ENCODE data around the gene PRKN. TPM values are rescaled to one million over a fixed set of nuclear protein-coding genes. Genes with fewer than 3 reads are reported as not detected.

PRKN gene
- total and polyA plus RNA-seq, 5 donors from 2014 or later: 0.24 to 3.7 (median 2.5) TPM

DNA sequence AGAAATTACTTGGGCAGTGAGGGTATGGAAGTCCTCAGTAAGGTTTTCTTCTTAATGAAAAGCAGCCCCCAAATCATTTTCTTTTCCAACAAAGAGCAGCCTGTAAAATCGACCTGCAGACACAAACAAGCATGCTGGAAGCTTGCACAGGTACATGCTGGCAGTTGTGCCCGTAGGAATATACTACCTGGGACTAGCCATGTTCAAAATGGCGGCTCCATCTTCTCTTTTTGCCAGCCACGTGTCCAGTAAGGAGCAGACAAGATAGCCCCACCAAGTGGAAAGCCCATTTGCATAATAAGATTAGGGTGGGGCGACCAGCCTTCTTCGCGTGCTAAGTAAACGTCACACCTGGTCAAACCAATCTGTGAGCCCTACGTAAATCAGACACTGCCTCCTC, 1194.3 kb downstream of the PRKN start:
- H3K4me3 ChIP-seq (ENCODE audit: low read depth, low read length): no peak overlapping the region
- Mint-ChIP-seq H3K36me3 (no peaks in the 10 kb centered on the region), H3K4me1 (no peaks in the 10 kb centered on the region), H3K27ac (no peak overlapping the region), H3K9me3 (peaks cover 0 to 3% (median 0%) of the 10 kb centered on the region in 7 donors), H3K4me3 (no peak overlapping the region), H3K27me3 (no peaks in the 10 kb centered on the region)
- no peak for ATAC-seq (ENCODE audit: low read depth in 2 of 2)
- no peaks in the 10 kb centered on the region for H3K9me3 ChIP-seq (ENCODE audit: control insufficient read depth in 2 of 2, low read length in 2 of 2)
- DNase-seq: no peak
- H3K36me3 ChIP-seq (ENCODE audit: control insufficient read depth, insufficient read depth, low read length): no peaks in the 10 kb centered on the region
- H3K4me1 ChIP-seq (ENCODE audit: control insufficient read depth, insufficient read depth, low read length, poor library complexity, severe bottlenecking): no peaks in the 10 kb centered on the region
- H3K27me3 ChIP-seq (ENCODE audit: control insufficient read depth, insufficient read depth, low read length): no peaks in the 10 kb centered on the region
- no peak overlapping the region for H3K27ac ChIP-seq (ENCODE audit: insufficient read depth, low read length, poor library complexity, severe bottlenecking)

DNA sequence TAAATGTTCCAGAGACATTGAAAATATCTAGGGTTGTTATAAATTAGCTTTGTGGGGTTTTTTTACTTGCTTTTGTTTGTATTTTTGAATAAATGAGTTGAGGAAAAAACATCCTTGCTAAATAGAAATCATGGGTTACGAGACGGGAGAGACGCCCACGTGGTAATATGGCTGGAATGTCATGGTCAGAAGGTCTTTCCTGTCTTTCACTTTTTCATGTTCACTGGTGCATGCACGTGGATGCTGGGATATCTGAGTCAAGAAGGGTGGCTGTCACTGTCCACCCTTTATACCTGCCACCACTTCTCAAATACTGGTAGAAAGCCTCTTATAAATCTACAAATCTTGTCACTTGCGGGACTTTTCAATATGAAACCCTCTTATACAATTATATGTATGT, 1195.0 kb downstream of the PRKN start:
- Histone ChIP-seq H3K27me3 (ENCODE audit: control insufficient read depth, insufficient read depth, low read length) (no peaks in the 10 kb centered on the region), H3K9me3 (ENCODE audit: control insufficient read depth in 2 of 2, low read length in 2 of 2) (no peaks in the 10 kb centered on the region), H3K27ac (ENCODE audit: insufficient read depth, low read length, poor library complexity, severe bottlenecking) (no peak overlapping the region), H3K4me1 (ENCODE audit: control insufficient read depth, insufficient read depth, low read length, poor library complexity, severe bottlenecking) (no peaks in the 10 kb centered on the region), H3K36me3 (ENCODE audit: control insufficient read depth, insufficient read depth, low read length) (no peaks in the 10 kb centered on the region), H3K4me3 (ENCODE audit: low read depth, low read length) (no peak overlapping the region)
- Mint-ChIP-seq H3K4me3 (no peak overlapping the region), H3K36me3 (no peaks in the 10 kb centered on the region), H3K27ac (no peak overlapping the region), H3K27me3 (no peaks in the 10 kb centered on the region), H3K9me3 (peaks cover 0 to 3% (median 0%) of the 10 kb centered on the region in 7 donors), H3K4me1 (no peaks in the 10 kb centered on the region)
- ATAC-seq (ENCODE audit: low read depth in 2 of 2) (no peak), DNase-seq (no peak)

DNA sequence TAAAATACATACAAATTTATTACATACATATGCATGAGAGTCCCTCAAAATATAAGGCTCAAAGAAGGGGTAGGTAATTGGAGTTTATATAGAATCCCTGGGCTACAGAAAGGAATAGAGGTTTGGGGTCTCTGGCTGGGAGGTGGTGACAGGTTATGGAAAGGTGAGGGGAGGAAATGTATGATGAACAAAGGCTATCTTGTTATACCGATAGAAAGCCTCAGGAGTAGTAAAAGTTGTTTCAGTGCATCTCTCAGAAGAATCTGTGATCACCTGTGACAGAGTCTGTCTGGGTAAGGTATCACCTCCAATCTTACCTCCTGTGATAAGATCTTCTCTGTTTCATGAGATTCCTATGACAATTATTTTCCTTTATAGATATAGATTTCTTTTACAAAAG, 1200.8 kb downstream of the PRKN start:
- no peaks in the 10 kb centered on the region for H3K4me1 Mint-ChIP-seq
- no peak overlapping the region for H3K4me3 ChIP-seq (ENCODE audit: low read depth, low read length)
- no peaks in the 10 kb centered on the region for H3K4me1 ChIP-seq (ENCODE audit: control insufficient read depth, insufficient read depth, low read length, poor library complexity, severe bottlenecking)
- no peaks in the 10 kb centered on the region for H3K36me3 ChIP-seq (ENCODE audit: control insufficient read depth, insufficient read depth, low read length)
- no peak overlapping the region for H3K27ac Mint-ChIP-seq
- H3K9me3 Mint-ChIP-seq: no peaks in the 10 kb centered on the region
- ATAC-seq (ENCODE audit: low read depth in 2 of 2) (no peak), DNase-seq (no peak)
- H3K27ac ChIP-seq (ENCODE audit: insufficient read depth, low read length, poor library complexity, severe bottlenecking): no peak overlapping the region
- H3K4me3 Mint-ChIP-seq: no peak overlapping the region
- no peaks in the 10 kb centered on the region for H3K9me3 ChIP-seq (ENCODE audit: control insufficient read depth in 2 of 2, low read length in 2 of 2)
- no peaks in the 10 kb centered on the region for H3K27me3 Mint-ChIP-seq
- H3K36me3 Mint-ChIP-seq: no peaks in the 10 kb centered on the region
- H3K27me3 ChIP-seq (ENCODE audit: control insufficient read depth, insufficient read depth, low read length): no peaks in the 10 kb centered on the region

DNA sequence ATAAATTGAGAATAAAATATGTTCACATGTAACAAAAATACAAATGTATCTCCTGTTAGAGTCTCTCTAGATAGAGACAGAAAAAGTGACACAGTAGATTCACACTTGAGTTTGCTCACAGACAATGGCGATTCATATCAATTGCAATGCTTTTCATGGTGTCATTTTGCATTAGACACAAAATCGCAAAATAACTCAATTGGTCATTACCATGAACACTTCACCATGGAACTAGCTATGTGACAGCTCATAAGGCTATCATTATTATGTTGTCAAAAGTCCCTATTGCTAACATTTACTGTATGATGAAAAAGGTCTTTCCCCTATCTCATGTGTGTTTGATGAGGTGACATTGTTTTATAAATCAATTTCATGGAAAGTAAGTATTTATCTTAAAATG, 1204.2 kb downstream of the PRKN start:
- Histone ChIP-seq H3K27ac (ENCODE audit: insufficient read depth, low read length, poor library complexity, severe bottlenecking) (no peak overlapping the region), H3K9me3 (ENCODE audit: control insufficient read depth in 2 of 2, low read length in 2 of 2) (no peaks in the 10 kb centered on the region), H3K27me3 (ENCODE audit: control insufficient read depth, insufficient read depth, low read length) (no peaks in the 10 kb centered on the region), H3K36me3 (ENCODE audit: control insufficient read depth, insufficient read depth, low read length) (no peaks in the 10 kb centered on the region), H3K4me1 (ENCODE audit: control insufficient read depth, insufficient read depth, low read length, poor library complexity, severe bottlenecking) (no peaks in the 10 kb centered on the region), H3K4me3 (ENCODE audit: low read depth, low read length) (no peak overlapping the region)
- DNase-seq (no peak), ATAC-seq (ENCODE audit: low read depth in 2 of 2) (no peak)
- H3K9me3 Mint-ChIP-seq: peaks cover 0 to 5% (median 0%) of the 10 kb centered on the region in 7 donors
- H3K4me1 Mint-ChIP-seq: no peaks in the 10 kb centered on the region
- no peak overlapping the region for H3K27ac Mint-ChIP-seq
- H3K27me3 Mint-ChIP-seq: no peaks in the 10 kb centered on the region
- H3K4me3 Mint-ChIP-seq: no peak overlapping the region
- H3K36me3 Mint-ChIP-seq: no peaks in the 10 kb centered on the region

DNA sequence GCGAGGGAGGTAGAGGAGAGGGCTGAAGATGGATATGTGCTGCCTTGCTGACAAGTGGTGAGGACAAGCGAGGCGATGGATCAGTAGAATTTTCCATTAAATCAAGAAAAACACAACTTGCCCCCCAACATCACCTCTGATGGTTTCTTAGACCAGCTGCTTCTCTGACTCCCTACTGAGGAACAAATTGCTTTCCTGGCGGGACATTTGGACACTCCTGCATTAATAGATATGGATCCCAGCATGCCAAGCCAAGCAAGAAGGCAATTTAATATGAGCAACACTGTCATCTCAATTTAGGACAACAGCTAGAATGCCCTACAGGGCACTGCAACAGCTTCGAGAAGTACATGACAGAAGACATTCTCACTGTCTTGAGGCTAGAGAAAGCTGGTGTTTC, 1205.3 kb downstream of the PRKN start:
- no peaks in the 10 kb centered on the region for H3K36me3 Mint-ChIP-seq
- no peak overlapping the region for H3K4me3 Mint-ChIP-seq
- Histone ChIP-seq H3K36me3 (ENCODE audit: control insufficient read depth, insufficient read depth, low read length) (no peaks in the 10 kb centered on the region), H3K4me1 (ENCODE audit: control insufficient read depth, insufficient read depth, low read length, poor library complexity, severe bottlenecking) (no peaks in the 10 kb centered on the region), H3K4me3 (ENCODE audit: low read depth, low read length) (no peak overlapping the region), H3K27ac (ENCODE audit: insufficient read depth, low read length, poor library complexity, severe bottlenecking) (no peak overlapping the region), H3K9me3 (ENCODE audit: control insufficient read depth in 2 of 2, low read length in 2 of 2) (no peaks in the 10 kb centered on the region), H3K27me3 (ENCODE audit: control insufficient read depth, insufficient read depth, low read length) (no peaks in the 10 kb centered on the region)
- no peaks in the 10 kb centered on the region for H3K27me3 Mint-ChIP-seq
- H3K9me3 Mint-ChIP-seq: peaks cover 0 to 5% (median 0%) of the 10 kb centered on the region in 7 donors
- no peaks in the 10 kb centered on the region for H3K4me1 Mint-ChIP-seq
- DNase-seq: no peak
- H3K27ac Mint-ChIP-seq: no peak overlapping the region
- ATAC-seq (ENCODE audit: low read depth in 2 of 2): no peak

DNA sequence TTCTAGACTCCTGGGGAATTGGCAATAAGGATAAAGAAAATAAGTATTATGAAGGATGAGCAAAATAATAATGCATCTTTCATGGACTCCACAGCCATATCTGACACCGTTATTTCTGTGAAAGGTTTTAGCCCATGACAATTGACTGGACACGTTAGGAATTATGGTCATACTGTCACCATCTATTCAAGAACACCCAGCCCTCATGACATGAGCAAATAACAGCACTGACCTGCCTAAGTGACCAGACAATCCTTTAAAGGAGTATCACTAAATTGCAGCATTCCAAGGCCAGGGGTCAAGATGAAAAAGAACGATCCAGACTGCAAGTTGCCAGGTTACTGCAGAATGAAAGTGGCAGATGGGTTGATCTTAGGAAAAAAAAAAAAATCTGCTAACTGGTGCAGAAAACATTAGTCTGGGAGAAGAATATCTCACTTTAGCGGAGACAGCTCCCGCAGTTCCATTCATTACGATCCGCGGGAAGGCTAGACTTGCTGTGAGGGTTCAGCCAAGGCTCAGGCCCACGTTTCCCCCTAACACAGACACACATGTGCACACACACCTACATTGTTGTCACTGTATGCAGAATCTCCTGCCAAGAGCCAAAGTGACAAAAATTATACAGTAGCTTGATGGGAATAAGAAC, 1216.0 kb downstream of the PRKN start:
- no peak overlapping the region for H3K4me3 ChIP-seq (ENCODE audit: low read depth, low read length)
- no peaks in the 10 kb centered on the region for H3K4me1 ChIP-seq (ENCODE audit: control insufficient read depth, insufficient read depth, low read length, poor library complexity, severe bottlenecking)
- no peaks in the 10 kb centered on the region for H3K36me3 ChIP-seq (ENCODE audit: control insufficient read depth, insufficient read depth, low read length)
- H3K27ac Mint-ChIP-seq: peak overlapping the region in 1 of 3 donors; percentile 43
- no peaks in the 10 kb centered on the region for H3K9me3 ChIP-seq (ENCODE audit: control insufficient read depth in 2 of 2, low read length in 2 of 2)
- ATAC-seq (ENCODE audit: low read depth in 2 of 2) (no peak), DNase-seq (no peak)
- no peaks in the 10 kb centered on the region for H3K4me1 Mint-ChIP-seq
- peaks cover 5% of the 10 kb centered on the region for H3K27me3 Mint-ChIP-seq
- H3K9me3 Mint-ChIP-seq: peaks cover 0 to 6% (median 3%) of the 10 kb centered on the region in 7 donors
- H3K4me3 Mint-ChIP-seq: no peak overlapping the region
- no peak overlapping the region for H3K27ac ChIP-seq (ENCODE audit: insufficient read depth, low read length, poor library complexity, severe bottlenecking)
- no peaks in the 10 kb centered on the region for H3K36me3 Mint-ChIP-seq
- H3K27me3 ChIP-seq (ENCODE audit: control insufficient read depth, insufficient read depth, low read length): no peaks in the 10 kb centered on the region

DNA sequence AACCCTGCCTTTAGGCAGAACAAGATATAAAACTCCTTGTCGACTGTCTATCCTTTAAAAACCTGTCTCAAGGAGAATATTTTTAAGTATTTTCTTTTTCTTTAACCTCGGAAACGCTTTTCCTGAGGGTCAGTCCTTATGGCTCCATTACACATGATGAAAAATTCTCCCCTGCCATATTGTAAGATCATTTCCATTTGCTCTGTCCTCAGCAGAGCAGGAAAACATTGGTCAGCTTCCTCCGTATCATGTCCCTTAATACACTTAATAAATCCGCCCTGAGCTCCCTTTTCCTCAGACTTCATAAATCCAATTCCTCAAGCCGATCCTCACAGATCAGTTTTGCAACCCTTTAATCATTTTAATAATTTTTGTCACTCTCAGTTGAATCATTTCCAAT, 1219.2 kb downstream of the PRKN start:
- H3K27ac Mint-ChIP-seq: no peak overlapping the region
- H3K27me3 Mint-ChIP-seq: peaks cover 5% of the 10 kb centered on the region
- no peaks in the 10 kb centered on the region for H3K9me3 ChIP-seq (ENCODE audit: control insufficient read depth in 2 of 2, low read length in 2 of 2)
- no peaks in the 10 kb centered on the region for H3K36me3 Mint-ChIP-seq
- H3K36me3 ChIP-seq (ENCODE audit: control insufficient read depth, insufficient read depth, low read length): no peaks in the 10 kb centered on the region
- H3K27me3 ChIP-seq (ENCODE audit: control insufficient read depth, insufficient read depth, low read length): no peaks in the 10 kb centered on the region
- DNase-seq: no peak
- H3K4me3 ChIP-seq (ENCODE audit: low read depth, low read length): no peak overlapping the region
- H3K4me1 ChIP-seq (ENCODE audit: control insufficient read depth, insufficient read depth, low read length, poor library complexity, severe bottlenecking): no peaks in the 10 kb centered on the region
- no peak overlapping the region for H3K27ac ChIP-seq (ENCODE audit: insufficient read depth, low read length, poor library complexity, severe bottlenecking)
- H3K4me3 Mint-ChIP-seq: no peak overlapping the region
- H3K4me1 Mint-ChIP-seq: no peaks in the 10 kb centered on the region
- ATAC-seq (ENCODE audit: low read depth in 2 of 2): no peak
- peaks cover 0 to 9% (median 3%) of the 10 kb centered on the region in 7 donors for H3K9me3 Mint-ChIP-seq

DNA sequence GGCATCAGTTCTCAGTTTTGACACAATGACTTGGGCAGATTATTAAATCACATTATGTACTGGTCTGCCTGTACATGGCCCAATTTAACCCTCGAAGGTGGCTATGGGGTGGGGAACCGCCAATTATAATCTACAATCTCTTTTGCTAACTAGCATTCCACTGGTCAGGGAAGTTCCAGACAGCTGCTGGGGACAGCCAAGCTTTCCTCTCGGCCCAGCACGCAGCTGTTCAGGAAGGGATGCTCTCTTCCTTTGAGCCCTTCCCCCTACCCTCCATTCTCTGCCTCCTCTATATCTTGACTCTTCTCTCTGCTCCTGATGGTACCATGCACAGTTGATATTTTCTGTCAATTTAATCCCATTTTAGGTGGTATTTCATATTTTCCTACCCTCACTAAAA, 1220.2 kb downstream of the PRKN start:
- H3K27ac Mint-ChIP-seq: no peak overlapping the region
- no peaks in the 10 kb centered on the region for H3K4me1 Mint-ChIP-seq

More for the DNA sequence above, 1220.2 kb downstream of the PRKN start:
- no peak for ATAC-seq (ENCODE audit: low read depth in 2 of 2)
- H3K27me3 ChIP-seq (ENCODE audit: control insufficient read depth, insufficient read depth, low read length): no peaks in the 10 kb centered on the region
- no peak for DNase-seq
- no peaks in the 10 kb centered on the region for H3K9me3 ChIP-seq (ENCODE audit: control insufficient read depth in 2 of 2, low read length in 2 of 2)
- peaks cover 5% of the 10 kb centered on the region for H3K27me3 Mint-ChIP-seq
- H3K9me3 Mint-ChIP-seq: peaks cover 1 to 9% (median 3%) of the 10 kb centered on the region in 7 donors
- no peaks in the 10 kb centered on the region for H3K36me3 Mint-ChIP-seq
- H3K4me1 ChIP-seq (ENCODE audit: control insufficient read depth, insufficient read depth, low read length, poor library complexity, severe bottlenecking): no peaks in the 10 kb centered on the region
- no peak overlapping the region for H3K27ac ChIP-seq (ENCODE audit: insufficient read depth, low read length, poor library complexity, severe bottlenecking)
- no peak overlapping the region for H3K4me3 Mint-ChIP-seq
- no peak overlapping the region for H3K4me3 ChIP-seq (ENCODE audit: low read depth, low read length)
- H3K36me3 ChIP-seq (ENCODE audit: control insufficient read depth, insufficient read depth, low read length): no peaks in the 10 kb centered on the region
